GM12864 (cell line): ENCODE results near the gene AXIN1.

ENCODE experiments used
- DNase-seq: peaks from one replicate; pipeline ENCODE4 v3.0.0-alpha.2; 2011; ENCODE audit warnings: low read depth
- H3K4me3 ChIP-seq: 2 replicates; pipeline ENCODE4 v1.5.1; 2011; ENCODE audit warnings: mild to moderate bottlenecking, low read depth, low read length, control low read depth
- TF ChIP-seq, protein P1 (sequence below): IDR thresholded peaks from 2 replicates; pipeline ENCODE4 v1.5.1; 2011; ENCODE audit warnings: low read depth, mild to moderate bottlenecking, moderate library complexity, low read length, control low read depth, inconsistent platforms; ENCODE audit errors: missing control alignments

Gene AXIN1

DNA sequence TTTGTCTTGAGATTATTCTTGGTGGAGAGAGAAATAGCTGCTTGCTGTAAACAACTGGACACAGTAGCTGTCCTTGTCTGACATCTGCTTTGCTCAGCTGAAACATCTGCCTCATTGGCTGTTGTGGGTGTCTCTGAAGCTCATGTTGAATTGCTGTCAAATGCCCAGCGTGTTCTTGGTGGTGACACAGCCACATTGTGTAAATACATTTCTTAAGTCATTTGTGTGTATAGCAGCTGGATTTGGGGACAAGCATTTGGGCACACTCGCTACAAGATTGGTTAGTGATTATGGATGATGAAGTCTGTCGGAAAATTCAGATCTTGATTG, 112.6 kb downstream of the AXIN1 start:
- no peak for DNase-seq
- TF ChIP-seq, protein P1, sequence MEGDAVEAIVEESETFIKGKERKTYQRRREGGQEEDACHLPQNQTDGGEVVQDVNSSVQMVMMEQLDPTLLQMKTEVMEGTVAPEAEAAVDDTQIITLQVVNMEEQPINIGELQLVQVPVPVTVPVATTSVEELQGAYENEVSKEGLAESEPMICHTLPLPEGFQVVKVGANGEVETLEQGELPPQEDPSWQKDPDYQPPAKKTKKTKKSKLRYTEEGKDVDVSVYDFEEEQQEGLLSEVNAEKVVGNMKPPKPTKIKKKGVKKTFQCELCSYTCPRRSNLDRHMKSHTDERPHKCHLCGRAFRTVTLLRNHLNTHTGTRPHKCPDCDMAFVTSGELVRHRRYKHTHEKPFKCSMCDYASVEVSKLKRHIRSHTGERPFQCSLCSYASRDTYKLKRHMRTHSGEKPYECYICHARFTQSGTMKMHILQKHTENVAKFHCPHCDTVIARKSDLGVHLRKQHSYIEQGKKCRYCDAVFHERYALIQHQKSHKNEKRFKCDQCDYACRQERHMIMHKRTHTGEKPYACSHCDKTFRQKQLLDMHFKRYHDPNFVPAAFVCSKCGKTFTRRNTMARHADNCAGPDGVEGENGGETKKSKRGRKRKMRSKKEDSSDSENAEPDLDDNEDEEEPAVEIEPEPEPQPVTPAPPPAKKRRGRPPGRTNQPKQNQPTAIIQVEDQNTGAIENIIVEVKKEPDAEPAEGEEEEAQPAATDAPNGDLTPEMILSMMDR, result no peak
- H3K4me3 ChIP-seq, result no peak overlapping the region
